Testis (tissue), 3 donors: Measurements from ENCODE around the gene ROS1. TPM values are rescaled to one million over a fixed set of nuclear protein-coding genes. Genes with fewer than 3 reads are reported as not detected.

Experiments
- DNase-seq: peaks from one replicate; pipeline ENCODE4 v3.0.0-alpha.2; 2019
- H3K27ac ChIP-seq, 2 donors: fragments of 200-600 bp; sonication (generic); one replicate each; pipeline ENCODE4 v1.5.1; 2019
- H3K27me3 ChIP-seq: fragments of 200-600 bp; sonication (generic); one replicate; pipeline ENCODE4 v1.5.1; 2019
- H3K36me3 ChIP-seq: fragments of 200-600 bp; sonication (generic); one replicate; pipeline ENCODE4 v1.5.1; 2017; ENCODE audit warnings: low read depth; ENCODE audit errors: missing control alignments
- H3K4me1 ChIP-seq: fragments of 200-600 bp; sonication (generic); one replicate; pipeline ENCODE4 v1.5.1; 2019
- H3K4me3 ChIP-seq, 2 donors: fragments of 200-600 bp; sonication (generic); one replicate each; pipeline ENCODE4 v1.5.1; 2017 to 2019
- H3K9me3 ChIP-seq: fragments of 200-600 bp; sonication (generic); one replicate; pipeline ENCODE4 v1.5.1; 2017
- POLR2A ChIP-seq: fragments of 450-650 bp; IDR thresholded peaks from one replicate; pipeline ENCODE4 v1.6.1; 2017; ENCODE audit warnings: antibody characterized with exemption, mild to moderate bottlenecking, moderate library complexity
- WGBS, 2 donors: methylation state at CpG; one replicate each; pipeline ENCODE4 v1.1.5; 2018; 5-methylcytosine and 5-hydroxymethylcytosine counted together
- intact Hi-C: fragments of 100-400 bp; cut with DNase I; formaldehyde crosslinking; loops from one replicate; pipeline ENCODE4 v1.15.1; 2023; ENCODE audit warnings: low total_unique reads
- polyA plus RNA-seq: library from polyadenylated mRNA; stranded (reverse); fragments of 350-450 nt; fragmentation: Illumina TruSeq; extraction: RNeasy Lipid Tissue Mini Kit (QIAGEN cat#74804); gene quantifications from one replicate; pipeline ENCODE4 v1.2.3, GENCODE V29; 2014; ENCODE audit warnings: low read depth, low replicate concordance; ENCODE audit not compliant: insufficient read depth
- total RNA-seq, 2 donors: library from RNA; depleted of rRNA; stranded (reverse); fragments of >200 nt; gene quantifications; one replicate each; pipeline ENCODE4 v1.2.3, GENCODE V29; 2016
- TF ChIP-seq, protein P1 (sequence below), 3 experiments: fragments of 450-650 bp in 2 of 3; fragments of 200-600 bp in 1 of 3; sonication (generic) in 1 of 3; IDR thresholded peaks; one replicate each; pipeline ENCODE4 v1.5.1; 2016 to 2019; ENCODE audit warnings: antibody characterized with exemption in 3 of 3, mild to moderate bottlenecking in 2 of 3, moderate library complexity in 1 of 3

The ROS1 gene
- total and polyA plus RNA-seq, 3 donors from 2014 or later = 0.58 to 1.3 (median 1.1) TPM

DNA sequence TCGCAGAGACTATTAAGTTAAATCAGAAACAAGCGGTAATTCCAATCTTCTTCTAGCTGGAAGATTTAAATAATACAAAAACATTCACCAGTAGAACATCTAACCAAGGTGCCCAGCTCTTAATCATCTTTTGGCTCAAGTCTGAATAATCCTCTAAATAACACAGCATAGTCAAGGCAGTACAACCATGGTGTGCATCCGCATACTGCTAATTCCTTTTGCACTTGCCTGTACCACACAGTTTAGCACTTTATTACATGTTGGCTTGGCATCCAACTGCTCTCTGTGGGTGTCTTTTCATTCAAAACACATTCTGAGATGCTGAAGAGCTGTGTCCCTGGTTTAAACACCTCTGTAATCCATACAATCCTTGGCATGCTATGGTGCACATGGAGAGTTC, 118.1 kb downstream of the ROS1 start:
- no peak overlapping the region for H3K4me3 ChIP-seq
- WGBS, 2 donors = 79 to 94% methylated on average over 3 of the region's 3 CpGs

DNA sequence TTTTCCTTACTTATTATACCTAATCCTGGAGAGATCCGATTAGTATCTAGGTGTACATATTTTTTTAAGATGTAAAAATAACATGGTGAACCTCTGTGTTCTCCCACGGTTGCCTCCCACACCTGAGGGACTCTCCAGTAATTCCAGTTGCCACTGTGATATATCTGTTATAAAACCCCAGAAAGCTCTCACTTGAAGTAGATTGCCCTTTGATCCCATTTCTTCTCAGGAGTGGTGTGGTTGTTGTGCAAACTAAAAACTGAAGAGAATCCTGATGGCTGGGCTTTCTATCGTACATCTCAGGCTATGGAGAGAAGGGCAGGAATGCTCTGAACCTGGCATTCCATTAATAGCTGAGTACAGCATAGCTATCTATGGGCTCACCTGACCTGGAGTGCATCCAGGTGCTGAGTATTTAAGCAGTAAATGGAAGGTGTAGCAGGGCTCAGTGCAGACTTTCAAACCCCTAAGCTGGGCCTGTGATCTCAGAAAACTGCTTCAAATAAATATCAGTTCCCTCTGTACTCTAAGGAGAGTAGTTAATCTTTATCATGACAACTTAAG, 119.4 kb downstream of the ROS1 start:
- H3K27ac ChIP-seq = no peak overlapping the region
- no peak for TF ChIP-seq POLR2A
- TF ChIP-seq, protein P1, sequence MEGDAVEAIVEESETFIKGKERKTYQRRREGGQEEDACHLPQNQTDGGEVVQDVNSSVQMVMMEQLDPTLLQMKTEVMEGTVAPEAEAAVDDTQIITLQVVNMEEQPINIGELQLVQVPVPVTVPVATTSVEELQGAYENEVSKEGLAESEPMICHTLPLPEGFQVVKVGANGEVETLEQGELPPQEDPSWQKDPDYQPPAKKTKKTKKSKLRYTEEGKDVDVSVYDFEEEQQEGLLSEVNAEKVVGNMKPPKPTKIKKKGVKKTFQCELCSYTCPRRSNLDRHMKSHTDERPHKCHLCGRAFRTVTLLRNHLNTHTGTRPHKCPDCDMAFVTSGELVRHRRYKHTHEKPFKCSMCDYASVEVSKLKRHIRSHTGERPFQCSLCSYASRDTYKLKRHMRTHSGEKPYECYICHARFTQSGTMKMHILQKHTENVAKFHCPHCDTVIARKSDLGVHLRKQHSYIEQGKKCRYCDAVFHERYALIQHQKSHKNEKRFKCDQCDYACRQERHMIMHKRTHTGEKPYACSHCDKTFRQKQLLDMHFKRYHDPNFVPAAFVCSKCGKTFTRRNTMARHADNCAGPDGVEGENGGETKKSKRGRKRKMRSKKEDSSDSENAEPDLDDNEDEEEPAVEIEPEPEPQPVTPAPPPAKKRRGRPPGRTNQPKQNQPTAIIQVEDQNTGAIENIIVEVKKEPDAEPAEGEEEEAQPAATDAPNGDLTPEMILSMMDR (IDR thresholded peaks at IDR 0.05) = no peak
- H3K4me1 ChIP-seq = no peaks in the 10 kb centered on the region
- no peaks in the 10 kb centered on the region for H3K9me3 ChIP-seq
- no peaks in the 10 kb centered on the region for H3K36me3 ChIP-seq
- no peaks in the 10 kb centered on the region for H3K27me3 ChIP-seq
- WGBS, 2 donors = 43 to 52% methylated on average over 3 of the region's 3 CpGs
- intact Hi-C loops = no loop called here
- no peak for DNase-seq
- no peak overlapping the region for H3K4me3 ChIP-seq

More for the DNA sequence above, 118.1 kb downstream of the ROS1 start:
- no peak for DNase-seq
- no peaks in the 10 kb centered on the region for H3K36me3 ChIP-seq
- no peaks in the 10 kb centered on the region for H3K4me1 ChIP-seq
- H3K27ac ChIP-seq = no peak overlapping the region
- intact Hi-C loops = no loop called here
- no peaks in the 10 kb centered on the region for H3K27me3 ChIP-seq
- H3K9me3 ChIP-seq = no peaks in the 10 kb centered on the region
- TF ChIP-seq, protein P1 (IDR thresholded peaks at IDR 0.05) = no peak
- no peak for TF ChIP-seq POLR2A

DNA sequence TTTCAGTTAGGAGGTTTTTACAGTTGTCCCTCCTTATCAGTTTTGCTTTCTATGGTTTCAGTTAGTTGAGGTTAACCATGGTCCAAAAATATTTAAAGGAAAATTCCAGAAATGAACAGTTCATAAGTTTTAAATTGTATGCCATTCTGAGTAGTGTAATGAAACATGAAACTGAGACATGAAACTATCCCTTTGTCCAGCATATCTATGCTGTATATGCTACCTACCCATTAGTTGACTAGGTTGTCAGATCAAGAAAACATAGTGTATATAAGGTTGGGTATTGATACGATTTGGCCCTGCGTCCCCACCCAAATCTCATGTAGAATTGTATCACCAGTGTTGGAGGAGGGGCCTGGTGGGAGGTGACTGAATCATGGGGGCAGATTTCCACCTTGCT, 121.3 kb downstream of the ROS1 start:
- Histone ChIP-seq H3K4me1 (no peaks in the 10 kb centered on the region), H3K9me3 (no peaks in the 10 kb centered on the region), H3K27me3 (no peaks in the 10 kb centered on the region), H3K27ac (no peak overlapping the region), H3K36me3 (no peaks in the 10 kb centered on the region), H3K4me3 (no peak overlapping the region)
- no peak for DNase-seq
- TF ChIP-seq, protein P1 (IDR thresholded peaks at IDR 0.05) = no peak
- no peak for TF ChIP-seq POLR2A
- intact Hi-C loops = no loop called here
- WGBS, 2 donors = 87 to 90% methylated on average over 2 of the region's 2 CpGs

DNA sequence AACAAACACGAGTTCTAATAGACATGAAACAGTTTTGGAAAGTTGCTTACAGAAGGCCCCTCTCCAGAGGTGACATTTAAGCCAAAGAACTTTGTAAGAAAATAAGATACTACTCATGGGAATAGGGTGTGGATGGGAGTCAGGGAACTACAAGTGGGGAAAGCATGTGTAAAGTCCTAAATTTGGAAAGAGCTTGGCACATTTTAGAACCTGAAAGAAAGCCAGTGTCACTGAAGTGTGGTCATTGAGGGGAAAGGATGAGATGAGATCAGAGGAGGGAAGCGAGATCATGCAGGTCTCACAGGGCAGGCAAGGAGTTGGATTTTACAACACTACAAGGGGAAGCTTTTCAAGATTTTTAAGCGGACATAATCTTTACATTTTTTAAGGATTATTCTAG, 122.4 kb downstream of the ROS1 start:
- TF ChIP-seq POLR2A = no peak
- TF ChIP-seq, protein P1 (IDR thresholded peaks at IDR 0.05) = no peak
- Histone ChIP-seq H3K36me3 (no peaks in the 10 kb centered on the region), H3K27me3 (no peaks in the 10 kb centered on the region), H3K4me1 (no peaks in the 10 kb centered on the region), H3K27ac (no peak overlapping the region), H3K4me3 (no peak overlapping the region), H3K9me3 (no peaks in the 10 kb centered on the region)
- intact Hi-C loops = no loop called here
- WGBS, 2 donors = 51 to 76% methylated on average over 3 of the region's 3 CpGs
- no peak for DNase-seq

DNA sequence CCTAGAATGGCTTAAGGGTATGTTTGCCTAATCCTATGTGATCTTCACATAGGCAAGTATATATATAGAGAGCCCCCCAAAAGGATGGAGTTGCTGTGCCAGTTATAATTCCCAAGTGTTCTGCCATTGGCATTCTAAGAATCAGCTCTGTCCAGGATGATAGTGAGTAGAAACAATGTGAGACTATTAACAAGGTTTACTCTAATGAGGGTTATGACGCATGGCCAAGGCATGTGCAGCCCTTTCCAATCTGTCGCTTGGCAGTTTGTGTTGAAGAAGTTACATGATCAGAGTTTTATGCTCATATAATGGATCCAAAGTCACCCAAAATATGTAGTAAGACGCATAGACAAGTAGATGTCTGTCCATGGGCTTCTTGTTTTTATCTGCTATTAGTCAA, 126.8 kb downstream of the ROS1 start:
- Histone ChIP-seq H3K4me3 (no peak overlapping the region), H3K36me3 (no peaks in the 10 kb centered on the region), H3K9me3 (no peaks in the 10 kb centered on the region), H3K27ac (no peak overlapping the region), H3K4me1 (no peaks in the 10 kb centered on the region), H3K27me3 (no peaks in the 10 kb centered on the region)
- DNase-seq = no peak
- 85 to 95% methylated on average over 3 of the region's 3 CpGs for WGBS, 2 donors
- TF ChIP-seq, protein P1 (IDR thresholded peaks at IDR 0.05) = no peak
- TF ChIP-seq POLR2A = no peak
- intact Hi-C loops = no loop called here
